ENCODE data around the gene POU2AF1. TPM values are rescaled to one million over a fixed set of nuclear protein-coding genes. Genes with fewer than 3 reads are reported as not detected.
"Not testable (repeated sequence)": the region's sequence is repeated elsewhere in the genome, so short reads cannot be mapped to it uniquely, and the experiment has no call there.

POU2AF1 gene
- total RNA-seq, 1 donor from 2014 or later = not detected

DNA sequence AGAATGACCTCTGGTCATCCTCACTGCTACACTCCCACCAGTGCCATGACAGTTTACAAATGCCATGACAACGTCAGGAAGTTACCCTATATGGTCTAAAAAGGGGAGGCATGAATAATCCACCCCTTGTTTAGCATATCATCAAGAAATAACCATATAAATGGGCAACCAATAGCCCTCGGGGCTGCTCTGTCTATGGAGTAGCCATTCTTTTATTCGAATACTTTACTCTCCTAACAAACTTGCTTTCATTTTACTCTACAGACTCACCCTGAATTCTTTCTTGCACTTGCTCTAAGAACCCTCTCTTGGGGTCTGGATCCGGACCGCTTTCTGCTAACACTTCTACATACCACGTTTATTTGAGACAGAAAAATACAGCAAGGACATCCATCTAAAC, 58.9 kb downstream of the POU2AF1 start:
- DNase-seq (ENCODE audit: low read depth in 2 of 2) = not testable (repeated sequence)

DNA sequence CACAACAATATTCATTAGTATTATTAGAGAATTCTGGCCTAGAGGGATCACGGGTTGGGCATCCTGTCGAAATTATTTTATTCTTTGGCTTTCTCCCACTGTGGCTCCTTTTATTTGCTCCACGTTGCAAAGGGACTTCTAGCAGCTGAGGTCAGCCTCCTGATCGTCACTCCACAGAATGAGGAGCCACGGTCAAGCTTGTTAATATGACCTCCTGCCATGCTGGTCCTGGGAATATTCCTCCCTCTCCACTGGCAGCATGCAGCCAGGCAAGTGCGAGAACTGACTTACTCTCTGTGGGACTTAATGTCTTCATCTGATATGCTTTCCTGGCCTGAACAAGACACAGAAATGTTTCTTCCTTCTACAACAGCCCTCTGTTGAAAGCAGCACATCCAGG, 59.8 kb downstream of the POU2AF1 start:
- no peak for DNase-seq (ENCODE audit: low read depth in 2 of 2)

DNA sequence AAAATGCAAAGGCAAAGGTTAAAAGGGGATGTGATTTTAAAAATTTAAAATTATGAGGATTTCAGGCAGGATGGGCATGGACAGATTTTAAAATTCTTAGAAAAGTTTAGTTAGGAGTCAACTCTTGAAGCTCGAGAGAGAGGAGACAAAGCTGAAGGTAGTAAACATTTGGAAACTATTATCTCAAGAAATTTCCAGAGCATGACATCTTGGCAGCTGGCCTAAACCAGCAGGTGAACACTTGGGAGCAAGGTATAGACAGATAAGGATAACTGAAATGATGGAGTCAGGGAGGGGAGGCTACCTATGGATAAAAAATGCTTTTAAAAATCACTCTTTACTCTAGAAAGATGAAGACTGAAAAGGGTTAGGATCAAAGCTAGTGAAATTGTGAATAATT, 67.0 kb downstream of the POU2AF1 start:
- DNase-seq (ENCODE audit: low read depth in 2 of 2) = no peak

DNA sequence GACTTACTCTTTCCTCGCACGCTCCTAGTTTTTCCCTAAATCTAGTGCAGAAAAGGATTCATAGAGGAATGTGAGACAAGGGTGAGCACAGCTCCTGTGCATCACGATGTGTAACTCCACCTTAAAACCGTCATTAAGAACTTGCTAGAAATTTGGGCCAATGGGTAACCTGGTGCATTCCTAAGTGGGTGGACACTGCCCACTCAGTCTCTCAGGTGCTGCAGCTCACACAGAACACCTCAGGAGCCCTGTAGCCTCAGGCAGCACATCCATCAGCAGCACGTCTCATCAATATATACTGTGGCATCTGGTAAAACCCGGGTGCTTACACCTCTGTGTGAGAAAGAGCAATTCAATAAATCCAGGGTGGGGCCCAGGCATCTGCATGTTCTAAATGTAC, 68.4 kb downstream of the POU2AF1 start:
- no peak for DNase-seq (ENCODE audit: low read depth in 2 of 2)

DNA sequence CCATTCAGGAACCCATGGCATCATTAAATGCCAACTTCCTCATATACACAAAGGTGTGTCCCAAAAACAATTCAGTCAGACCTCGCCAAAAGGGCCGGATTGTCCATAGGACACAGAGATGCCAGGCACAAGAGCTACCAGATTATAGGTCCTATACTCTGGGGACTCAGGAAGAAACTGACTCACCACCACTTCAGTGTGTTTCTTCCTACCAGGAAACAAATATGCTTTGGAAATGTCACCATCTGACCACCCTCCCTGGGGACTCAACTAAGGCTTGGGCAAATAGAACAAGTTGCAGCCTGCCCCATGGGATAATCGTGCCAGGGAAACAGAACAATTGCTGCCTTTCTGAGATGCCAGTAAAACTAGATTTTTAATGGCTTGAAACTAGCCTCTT, 69.0 kb downstream of the POU2AF1 start:
- no peak for DNase-seq (ENCODE audit: low read depth in 2 of 2)

DNA sequence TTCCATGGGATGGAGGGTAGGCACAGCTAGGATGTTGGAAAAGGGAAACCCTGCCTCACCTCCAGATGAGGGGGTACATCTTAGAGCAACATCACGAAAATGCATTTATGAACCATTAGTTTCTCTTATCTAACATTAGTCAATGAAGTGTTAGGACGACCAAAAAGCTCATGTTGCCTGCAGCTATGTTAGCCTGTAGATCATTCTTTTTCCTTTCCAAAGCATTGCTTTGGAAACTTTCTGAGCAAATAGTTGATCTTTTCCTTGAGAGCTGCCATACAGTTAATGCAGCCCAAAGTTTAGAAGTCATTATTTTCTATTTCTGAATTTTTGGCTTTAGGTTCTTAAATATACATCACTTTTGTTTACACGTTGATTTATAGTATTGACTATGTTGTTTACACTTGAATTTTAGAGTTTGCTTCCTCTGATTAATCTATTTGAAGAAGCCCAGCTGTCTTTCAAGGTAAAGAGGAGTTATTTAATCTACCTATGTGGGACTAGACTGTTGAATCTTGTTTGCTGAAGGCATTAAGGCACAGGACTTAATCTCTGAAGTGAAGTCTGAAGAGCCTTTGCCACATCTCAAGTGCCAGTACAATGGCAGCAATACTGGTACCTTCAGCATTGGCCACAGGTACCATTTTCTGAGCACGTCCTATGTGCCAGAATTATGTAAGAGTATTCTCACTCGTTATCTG, 69.7 kb downstream of the POU2AF1 start:
- DNase-seq (ENCODE audit: low read depth in 2 of 2) = no peak

DNA sequence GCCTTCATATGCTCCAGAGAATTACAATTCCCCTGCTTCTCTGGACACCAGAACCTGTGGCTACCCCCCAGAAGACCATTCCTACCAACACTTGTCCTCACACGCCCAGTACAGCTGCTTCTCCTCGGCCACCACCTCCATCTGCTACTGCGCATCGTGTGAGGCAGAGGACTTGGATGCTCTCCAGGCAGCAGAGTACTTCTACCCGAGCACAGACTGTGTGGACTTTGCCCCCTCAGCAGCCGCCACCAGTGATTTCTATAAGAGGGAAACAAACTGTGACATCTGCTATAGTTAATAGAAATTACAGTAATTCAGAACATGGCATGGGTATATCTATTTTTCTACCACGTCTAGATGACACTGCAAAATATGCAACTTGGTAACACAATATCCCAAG, 70.9 kb downstream of the POU2AF1 start:
- no peak for DNase-seq (ENCODE audit: low read depth in 2 of 2)

DNA sequence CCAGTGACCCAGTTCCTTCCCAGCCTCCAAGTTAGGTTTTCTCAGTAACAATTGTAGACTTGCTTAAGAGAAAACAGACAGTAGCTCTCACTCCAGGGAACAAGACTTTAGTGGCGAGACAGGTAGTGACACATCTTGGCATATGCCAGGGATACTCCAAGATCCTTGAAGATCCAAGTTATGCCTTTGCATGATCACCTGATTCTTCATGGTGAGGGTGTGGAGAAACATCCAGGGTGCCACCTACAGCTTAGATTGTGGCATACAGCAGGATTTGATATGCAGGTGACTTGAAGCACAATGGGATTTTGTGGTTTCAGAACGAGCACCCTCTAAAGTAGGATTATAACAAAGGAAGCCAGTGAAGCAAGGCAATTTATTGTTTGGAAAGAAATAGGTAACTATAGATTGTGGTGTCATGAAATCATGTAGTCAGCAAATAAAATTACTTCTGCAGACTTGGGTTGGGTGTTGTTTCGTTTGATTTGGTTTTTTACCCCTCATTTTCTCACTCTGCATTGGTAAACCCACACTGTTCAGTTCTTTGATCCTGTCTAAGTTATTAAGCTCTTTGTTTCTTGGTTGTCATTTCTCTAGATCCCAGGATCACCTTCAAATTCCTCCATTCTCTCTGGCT, 71.5 kb downstream of the POU2AF1 start:
- no peak for DNase-seq (ENCODE audit: low read depth in 2 of 2)

DNA sequence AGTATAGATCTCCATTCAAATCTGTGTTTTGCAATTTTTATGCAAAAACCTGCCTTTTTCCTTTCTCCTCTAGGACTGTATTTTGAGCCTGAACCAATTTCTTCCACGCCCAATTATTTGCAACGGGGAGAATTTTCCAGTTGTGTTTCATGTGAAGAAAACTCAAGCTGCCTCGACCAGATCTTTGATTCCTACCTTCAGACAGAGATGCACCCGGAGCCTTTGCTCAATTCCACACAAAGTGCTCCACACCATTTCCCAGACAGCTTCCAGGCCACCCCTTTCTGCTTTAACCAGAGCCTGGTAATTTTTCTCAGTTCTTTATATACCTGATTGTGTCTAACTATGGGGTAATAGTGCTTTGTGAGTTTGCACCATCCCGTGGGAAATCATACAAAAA, 72.8 kb downstream of the POU2AF1 start:
- DNase-seq (ENCODE audit: low read depth in 2 of 2) = no peak

DNA sequence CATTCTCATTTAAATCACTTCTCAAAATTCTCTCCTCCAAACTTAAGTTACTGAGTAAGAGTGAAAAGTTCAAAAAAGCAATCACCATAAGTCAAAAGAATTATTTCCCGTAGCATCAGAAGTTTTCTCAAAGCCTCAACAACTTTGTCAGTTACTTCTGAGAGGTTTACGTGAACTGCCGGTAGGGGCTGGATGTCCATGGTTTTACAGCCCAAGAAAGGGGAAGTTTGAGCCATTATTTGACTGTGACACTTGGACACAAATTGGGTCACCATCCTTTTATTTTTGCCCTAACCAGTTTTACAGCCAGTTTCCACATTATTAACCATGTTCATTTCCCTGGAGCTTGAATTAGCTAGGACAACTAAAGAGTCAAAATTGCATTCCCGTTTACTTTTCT, 73.2 kb downstream of the POU2AF1 start:
- DNase-seq (ENCODE audit: low read depth in 2 of 2) = no peak

DNA sequence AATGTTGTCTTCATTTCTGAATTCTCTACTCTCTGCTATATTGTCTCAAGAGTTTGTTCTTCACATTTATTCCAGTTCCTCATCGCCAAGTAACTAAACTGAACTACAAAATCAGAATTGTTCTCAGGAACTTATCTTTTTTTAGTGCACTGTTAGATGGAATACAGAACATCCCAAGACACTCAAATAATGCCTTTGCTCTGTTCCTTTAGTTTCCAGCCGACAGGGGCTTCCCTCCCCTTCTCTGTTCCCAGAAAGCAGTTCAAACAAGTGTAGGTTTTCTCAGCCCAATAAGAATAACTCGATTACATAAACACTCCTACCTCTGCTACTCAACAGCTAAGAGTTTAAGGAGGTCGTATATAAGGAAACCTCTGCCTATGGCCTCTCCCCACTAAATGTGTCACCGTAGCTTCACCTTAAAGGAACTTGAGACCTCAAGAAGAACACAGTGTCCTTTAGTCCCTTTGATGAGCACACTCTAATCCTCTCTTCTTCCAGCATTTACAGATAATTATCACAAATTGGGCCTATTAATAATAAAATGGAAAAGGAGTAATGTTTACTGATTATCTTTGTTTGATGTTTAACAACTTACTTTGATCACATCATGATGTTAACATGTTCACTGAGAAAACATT, 73.8 kb downstream of the POU2AF1 start:
- no peak for DNase-seq (ENCODE audit: low read depth in 2 of 2)

DNA sequence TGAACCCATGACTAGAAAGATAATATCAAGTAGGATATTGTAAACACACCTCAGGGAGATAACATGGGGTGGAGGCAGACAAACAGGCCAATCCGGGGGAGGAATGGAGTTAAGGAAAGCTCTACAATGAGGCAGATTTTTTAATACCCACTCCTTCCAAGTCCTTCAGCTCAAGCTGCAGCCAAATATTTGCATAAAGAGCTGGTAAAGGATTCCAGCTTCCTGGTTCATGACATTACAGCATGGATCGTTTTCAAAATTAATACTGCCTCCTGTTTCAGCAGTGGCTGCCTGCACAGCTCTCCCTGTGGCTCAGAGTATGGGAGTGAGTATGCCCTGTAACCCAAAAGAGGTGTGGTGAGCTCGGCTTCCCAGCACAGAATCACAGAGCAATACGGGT, 75.6 kb downstream of the POU2AF1 start:
- no peak for DNase-seq (ENCODE audit: low read depth in 2 of 2)

DNA sequence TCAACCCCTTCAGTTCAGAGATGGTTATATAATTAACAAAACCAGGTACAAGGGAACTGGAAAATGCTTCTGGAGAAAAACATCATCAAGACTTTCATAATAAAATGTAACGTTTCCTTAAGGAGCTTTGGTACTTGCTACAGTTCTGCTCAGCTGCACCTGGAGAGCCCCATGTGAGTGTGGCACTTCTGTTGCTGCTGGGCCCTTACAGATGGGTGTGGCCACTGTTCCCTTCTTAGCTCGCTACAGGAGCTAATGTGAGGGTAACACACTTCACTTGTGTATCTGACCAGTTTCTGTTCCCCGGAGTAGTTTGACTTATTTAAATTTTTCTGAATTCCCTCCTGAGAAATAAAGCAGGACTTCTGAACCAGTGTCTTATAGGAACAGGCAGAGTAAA, 76.8 kb downstream of the POU2AF1 start:
- DNase-seq (ENCODE audit: low read depth in 2 of 2) = no peak

Other genes starting within 250 kb of the POU2AF1 start
- not detected in 2 replicates for gene POU2AF2, start 133.6 kb downstream of the POU2AF1 start, total RNA-seq
- not detected in 2 replicates for gene POU2AF3, start 80.7 kb downstream of the POU2AF1 start, total RNA-seq
- not detected in 2 replicates for gene BTG4, start 133.1 kb upstream of the POU2AF1 start, total RNA-seq
- gene HOATZ, start 135.5 kb upstream of the POU2AF1 start, total RNA-seq = not detected in 2 replicates
- gene LAYN, start 161.4 kb upstream of the POU2AF1 start, total RNA-seq = 89.7 and 116 TPM in 2 replicates
- gene SIK2, start 223.2 kb upstream of the POU2AF1 start, total RNA-seq = 5.5 and 10.5 TPM in 2 replicates

Data from dermis microvascular lymphatic vessel endothelial cell (primary cell).